H1 (cell line): ENCODE results near the gene SMIM24. TPM values are rescaled to one million over a fixed set of nuclear protein-coding genes. Genes with fewer than 3 reads are reported as not detected.

Experiments used
- CTCF ChIA-PET: fragments of 300-600 bp; sonication (Branson Sonifier 250); formaldehyde crosslinking; loops from one replicate; lab custom pipeline; 2021; ENCODE audit not compliant: partially characterized antibody; lab: Charles Lee
- POLR2A ChIA-PET: fragments of 300-600 bp; sonication (Branson Sonifier 250); formaldehyde crosslinking; loops from one replicate; lab custom pipeline; 2021; ENCODE audit warnings: inconsistent platforms; ENCODE audit not compliant: partially characterized antibody; lab: Charles Lee
- DNase-seq, 2 experiments: peaks; one replicate each; pipeline versions ENCODE4 v3.0.0 to v3.0.0-alpha.2; 2010 to 2022; ENCODE audit warnings: low spot score in 2 of 2, low read depth in 1 of 2, mixed read lengths in 1 of 2
- FAIRE-seq: peaks from 2 replicates; lab custom pipeline; 2011; peaks lifted over from hg19 to GRCh38; lab: Jason Lieb, UNC
- H2AFZ ChIP-seq: 2 replicates; pipeline ENCODE4 v1.8.1; 2012; ENCODE audit warnings: low read length, inconsistent platforms
- H2AK5ac ChIP-seq: 2 replicates; pipeline ENCODE4 v1.6.1; 2013; ENCODE audit warnings: low read depth, low read length
- H2BK120ac ChIP-seq: replicated peaks from 2 replicates; pipeline ENCODE3; 2013; ENCODE audit warnings: low read depth, low read length, inconsistent platforms
- H2BK12ac ChIP-seq: 2 replicates; pipeline ENCODE4 v1.6.1; 2013; ENCODE audit warnings: low read depth, low read length
- H2BK15ac ChIP-seq: 2 replicates; pipeline ENCODE4 v1.6.1; 2013; ENCODE audit warnings: low read length
- H2BK20ac ChIP-seq: 2 replicates; pipeline ENCODE4 v1.6.1; 2013; ENCODE audit warnings: low read length
- H2BK5ac ChIP-seq: 2 replicates; pipeline ENCODE4 v1.6.1; 2013; ENCODE audit warnings: low read depth, low read length
- H3K14ac ChIP-seq: 2 replicates; pipeline ENCODE4 v1.6.1; 2013; ENCODE audit warnings: inconsistent platforms; ENCODE audit not compliant: insufficient read length
- H3K18ac ChIP-seq: 2 replicates; pipeline ENCODE4 v1.6.1; 2013; ENCODE audit warnings: low read length; ENCODE audit errors: extremely low read depth
- H3K23ac ChIP-seq: 2 replicates; pipeline ENCODE4 v1.6.1; 2013; ENCODE audit warnings: inconsistent platforms; ENCODE audit not compliant: insufficient read length
- H3K23me2 ChIP-seq: 2 replicates; pipeline ENCODE4 v1.6.1; 2013; ENCODE audit warnings: low read depth, low read length
- H3K27ac ChIP-seq: 2 replicates; pipeline ENCODE4 v1.6.1; 2011; ENCODE audit warnings: low read depth, low read length, inconsistent platforms
- H3K27me3 ChIP-seq, 4 experiments: replicated peaks in 1 of 4; 1 replicate in 1 of 4; 2 replicates in 3 of 4; pipeline versions ENCODE4 v1.6.1 to v1.8.1; 2011 to 2013; ENCODE audit warnings: low read length in 3 of 4, mild to moderate bottlenecking in 3 of 4, inconsistent platforms in 2 of 4, mixed read lengths in 2 of 4, moderate library complexity in 1 of 4; ENCODE audit not compliant: control insufficient read depth in 3 of 4, insufficient read depth in 3 of 4; ENCODE audit errors: extremely low read depth in 1 of 4
- H3K36me3 ChIP-seq, 4 experiments: 2 replicates each; pipeline versions ENCODE4 v1.6.1 to v1.8.1; 2011 to 2013; ENCODE audit warnings: mild to moderate bottlenecking in 4 of 4, low read length in 3 of 4, moderate library complexity in 2 of 4, control low read depth in 1 of 4, inconsistent platforms in 1 of 4; ENCODE audit not compliant: insufficient read depth in 4 of 4, control insufficient read depth in 2 of 4
- H3K4ac ChIP-seq: replicated peaks from 2 replicates; pipeline ENCODE3; 2013; ENCODE audit warnings: low read length, low read depth, mixed read lengths, inconsistent platforms; ENCODE audit not compliant: insufficient read length
- H3K4me1 ChIP-seq, 4 experiments: replicated peaks in 1 of 4; 1 replicate in 1 of 4; 2 replicates in 3 of 4; pipeline versions ENCODE4 v1.6.1 to v1.8.1; 2011 to 2013; ENCODE audit warnings: low read length in 3 of 4, inconsistent platforms in 2 of 4, mixed read lengths in 1 of 4; ENCODE audit not compliant: insufficient read depth in 4 of 4, control insufficient read depth in 3 of 4
- H3K4me2 ChIP-seq, 2 experiments: 2 replicates each; pipeline versions ENCODE4 v1.6.1 to v1.8.1; 2011 to 2013; ENCODE audit warnings: low read depth in 2 of 2, low read length in 2 of 2, control low read depth in 1 of 2, inconsistent platforms in 1 of 2, mild to moderate bottlenecking in 1 of 2; ENCODE audit not compliant: insufficient read depth in 1 of 2
- H3K4me3 ChIP-seq, 4 experiments: fragments of 200-600, 300-600 bp in 1 of 4; sonication (generic), shearing (Covaris generic), sonication (Bioruptor Twin) in 1 of 4; 2 replicates each; pipeline versions ENCODE4 v1.5.1 to v1.8.1; 2011 to 2016; ENCODE audit warnings: low read length in 4 of 4, low read depth in 3 of 4, control low read depth in 2 of 4, inconsistent platforms in 2 of 4, mild to moderate bottlenecking in 2 of 4, mixed read lengths in 1 of 4, moderate library complexity in 1 of 4; ENCODE audit not compliant: insufficient read depth in 2 of 4; ENCODE audit errors: extremely low read depth in 1 of 4
- H3K56ac ChIP-seq: replicated peaks from 2 replicates; pipeline ENCODE3; 2013; ENCODE audit warnings: low read depth, mild to moderate bottlenecking, mixed read lengths, low read length, inconsistent platforms; ENCODE audit not compliant: insufficient read length
- H3K79me1 ChIP-seq: 2 replicates; pipeline ENCODE4 v1.6.1; 2013; ENCODE audit warnings: low read depth, low read length, control low read depth
- H3K79me2 ChIP-seq, 2 experiments: 2 replicates each; pipeline versions ENCODE4 v1.6.1 to v1.8.1; 2012 to 2013; ENCODE audit warnings: low read length in 2 of 2, mild to moderate bottlenecking in 2 of 2, inconsistent platforms in 1 of 2; ENCODE audit not compliant: insufficient read depth in 2 of 2, control insufficient read depth in 1 of 2
- H3K9ac ChIP-seq, 4 experiments: replicated peaks in 1 of 4; 1 replicate in 1 of 4; 2 replicates in 3 of 4; pipeline versions ENCODE4 v1.6.1 to v1.8.1; 2011 to 2013; ENCODE audit warnings: low read depth in 3 of 4, low read length in 3 of 4, control low read depth in 2 of 4, mild to moderate bottlenecking in 2 of 4, moderate library complexity in 2 of 4, inconsistent platforms in 1 of 4; ENCODE audit errors: extremely low read depth in 1 of 4
- H3K9me3 ChIP-seq, 2 experiments: 2 replicates each; pipeline versions ENCODE4 v1.6.1 to v1.8.1; 2012 to 2013; ENCODE audit warnings: mild to moderate bottlenecking in 2 of 2, moderate library complexity in 2 of 2, control low read depth in 1 of 2, inconsistent platforms in 1 of 2, low read depth in 1 of 2, low read length in 1 of 2, mixed read lengths in 1 of 2; ENCODE audit not compliant: insufficient read depth in 2 of 2
- H4K20me1 ChIP-seq, 2 experiments: replicated peaks in 1 of 2; 2 replicates each; pipeline versions ENCODE3 to v1.8.1; 2011 to 2013; ENCODE audit warnings: inconsistent platforms in 2 of 2, low read length in 2 of 2, mild to moderate bottlenecking in 1 of 2; ENCODE audit not compliant: insufficient read depth in 2 of 2, control insufficient read depth in 1 of 2
- H4K5ac ChIP-seq: 2 replicates; pipeline ENCODE4 v1.6.1; 2013; ENCODE audit warnings: low read length, low read depth, mixed read lengths, inconsistent platforms; ENCODE audit not compliant: insufficient read length
- H4K8ac ChIP-seq: 2 replicates; pipeline ENCODE4 v1.8.0; 2013; ENCODE audit warnings: mild to moderate bottlenecking, moderate library complexity, low read length, inconsistent platforms; ENCODE audit not compliant: insufficient read depth; ENCODE audit errors: extremely low read depth
- H4K91ac ChIP-seq: replicated peaks from 2 replicates; pipeline ENCODE3; 2013; ENCODE audit warnings: low read length, mixed read lengths, inconsistent platforms; ENCODE audit not compliant: insufficient read length
- ASH2L ChIP-seq: fragments of 200-600, 300-600 bp; sonication (generic); IDR thresholded peaks from one replicate; pipeline ENCODE4 v1.7.1; 2017; ENCODE audit warnings: low read length
- CHD1 ChIP-seq: IDR thresholded peaks from 2 replicates; pipeline ENCODE4 v1.6.1; 2012; ENCODE audit warnings: low read depth, low read length, improper control_type of control experiment
- JUN ChIP-seq: IDR thresholded peaks from 2 replicates; pipeline ENCODE4 v1.6.1; 2011; ENCODE audit warnings: low read depth, mild to moderate bottlenecking, improper control_type of control experiment, low read length
- MAFK ChIP-seq: IDR thresholded peaks from 2 replicates; pipeline ENCODE4 v1.6.1; 2012; ENCODE audit warnings: low read depth, mild to moderate bottlenecking, improper control_type of control experiment, low read length
- NANOG ChIP-seq: IDR thresholded peaks from 2 replicates; pipeline ENCODE4 v1.6.1; 2011; ENCODE audit warnings: low read length, low read depth, mild to moderate bottlenecking, inconsistent platforms; ENCODE audit not compliant: insufficient read depth, poor library complexity, severe bottlenecking
- NRF1 ChIP-seq: IDR thresholded peaks from 2 replicates; pipeline ENCODE4 v1.6.1; 2011; ENCODE audit warnings: mild to moderate bottlenecking, low read depth, low read length, improper control_type of control experiment
- PHF8 ChIP-seq: fragments of 200-600 bp; sonication (generic); conservative IDR thresholded peaks from 2 replicates; pipeline ENCODE4 v1.7.1; 2012; ENCODE audit warnings: low read depth, mild to moderate bottlenecking, inconsistent platforms, low read length, moderate library complexity
- POLR2A ChIP-seq, 2 experiments: IDR thresholded peaks; 1 replicate in 1 of 2; 2 replicates in 1 of 2; pipeline ENCODE4 v1.6.1; 2011; ENCODE audit warnings: low read depth in 2 of 2, low read length in 2 of 2, mild to moderate bottlenecking in 2 of 2; ENCODE audit errors: control extremely low read depth in 1 of 2
- RNF2 ChIP-seq: fragments of 200-900, 300-1000 bp; sonication (generic); IDR thresholded peaks from 2 replicates; pipeline ENCODE4 v1.7.1; 2016; ENCODE audit warnings: borderline replicate concordance, low read depth, mild to moderate bottlenecking, antibody characterized with exemption, low read length; ENCODE audit not compliant: poor library complexity, severe bottlenecking; ENCODE audit errors: missing control alignments
- TCF12 ChIP-seq: IDR thresholded peaks from 2 replicates; pipeline ENCODE4 v1.6.1; 2011; ENCODE audit warnings: low read depth, mild to moderate bottlenecking, low read length
- TEAD4 ChIP-seq: IDR thresholded peaks from 2 replicates; pipeline ENCODE4 v1.6.1; 2012; ENCODE audit warnings: low read depth, low read length, inconsistent platforms, mixed read lengths
- WGBS, 2 experiments: shearing (Covaris generic) in 1 of 2; methylation state at CpG; one replicate each; pipeline versions ENCODE4 v1.1.6 to v1.1.7; 2013 to 2015; ENCODE audit warnings: low lambda C conversion rate in 2 of 2, mixed read lengths in 2 of 2, inconsistent platforms in 1 of 2, low coverage in 1 of 2, missing lambda C conversion rate in 1 of 2; ENCODE audit not compliant: insufficient replicate concordance in 2 of 2, insufficient coverage in 1 of 2, insufficient read length in 1 of 2; ENCODE audit errors: extremely low coverage in 1 of 2, missing lambda C conversion rate in 1 of 2; 5-methylcytosine and 5-hydroxymethylcytosine counted together
- polyA plus RNA-seq, 7 experiments: library from polyadenylated mRNA; depleted of rRNA in 3 of 7; stranded (reverse) in 5 of 7; unstranded in 2 of 7; fragments of >200 nt in 5 of 7; fragments of 200-250 nt in 2 of 7; gene quantifications; 1 replicate in 5 of 7; 2 replicates in 1 of 7; 4 replicates in 1 of 7; pipeline versions ENCODE4 v1.2.1 to v1.2.3, GENCODE V29; 2011 to 2013; ENCODE audit warnings: missing spikeins in 2 of 7, mixed read lengths in 2 of 7
- total RNA-seq: library from RNA; stranded (reverse); fragmentation: NEBNext Ultra II Directional; extraction: Animal tissue kit (Norgen Biotek cat#: 25700); gene quantifications from 2 replicates; pipeline ENCODE4 v1.2.1, GENCODE V29; 2021
- TF ChIP-seq, protein P1 (sequence below): IDR thresholded peaks from 2 replicates; pipeline ENCODE4 v1.6.1; 2011; ENCODE audit warnings: low read depth, mild to moderate bottlenecking, low read length; ENCODE audit not compliant: insufficient read depth
- TF ChIP-seq, protein P2 (sequence below): IDR thresholded peaks from 2 replicates; pipeline ENCODE4 v1.6.1; 2012; ENCODE audit warnings: inconsistent platforms

Gene SMIM24
- total and polyA plus RNA-seq, 2 of the 8 experiments (the other 6 are each of a cell fraction or from before 2014, with no cell fraction given): 3.8 to 4.5 TPM

DNA sequence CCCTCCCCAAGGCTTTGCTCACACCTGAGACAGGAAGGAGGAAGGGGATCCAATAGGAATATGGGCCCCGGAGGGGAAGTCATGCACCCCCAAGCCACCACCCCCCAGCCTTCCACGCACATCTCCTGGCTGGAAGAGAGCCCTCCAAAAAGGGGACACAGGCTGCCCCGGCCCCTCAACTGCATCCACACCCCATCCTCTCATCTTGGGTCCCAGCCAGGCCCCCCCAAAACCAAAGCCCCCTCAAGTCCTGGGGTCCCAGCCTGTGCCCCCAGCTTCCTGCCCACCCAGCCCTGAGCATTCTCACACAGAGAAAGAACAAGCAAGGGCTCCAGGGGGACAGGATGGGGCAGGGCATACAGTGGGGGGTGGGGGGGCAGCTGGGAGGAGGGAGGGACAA lies 12.1 kb downstream of the SMIM24 start:
- Histone ChIP-seq H2BK20ac (no peak overlapping the region), H3K14ac (no peak overlapping the region), H2BK5ac (no peak overlapping the region), H3K4me3 (no peak overlapping the region), H2BK120ac (no peak overlapping the region), H3K9ac (no peak overlapping the region), H3K36me3 (no peaks in the 10 kb centered on the region; a peak in 1 of 8 replicates), H3K23ac (no peak overlapping the region), H3K18ac (no peak overlapping the region), H3K4me1 (peaks cover 0 to 3% (median 1%) of the 10 kb centered on the region in 4 experiments; a peak in 4 of 7 replicates), H3K23me2 (peaks cover 5% of the 10 kb centered on the region; the same call in 1 of the 2 replicates), H3K27ac (no peak overlapping the region), H4K5ac (no peak overlapping the region), H3K79me1 (no peaks in the 10 kb centered on the region), H3K4ac (no peak overlapping the region), H4K91ac (no peak overlapping the region), H3K79me2 (no peaks in the 10 kb centered on the region), H3K9me3 (peaks cover 6 to 10% of the 10 kb centered on the region in 2 experiments; a peak in 3 of 4 replicates), H2BK15ac (no peak overlapping the region), H2AFZ (no peak overlapping the region), H4K20me1 (no peaks in the 10 kb centered on the region), H4K8ac (no peak overlapping the region), H3K27me3 (peaks cover 10 to 42% (median 31%) of the 10 kb centered on the region in 4 experiments), H3K56ac (no peak overlapping the region), H3K4me2 (no peak overlapping the region), H2AK5ac (no peak overlapping the region), H2BK12ac (no peak overlapping the region)
- ChIA-PET POLR2A (no interaction called here), CTCF (interaction anchor here (3.5 to 6.8 kb wide), 5 partner anchors 15 to 141 kb away, joined by 17 to 97 read pairs (median 27); partner anchors contain the start of genes SMIM24 and SMIM44)
- DNase-seq: no peak
- WGBS, 2 experiments: 80% methylated on average over 1 of the region's 3 CpGs; no CpG with 5 or more reads in 1 of the 2 experiments
- no peak for FAIRE-seq
- TF ChIP-seq POLR2A (IDR thresholded peaks at IDR 0.05; ENCODE audit: control extremely low read depth in 1 of 2, low read depth in 2 of 2, low read length in 2 of 2) (no peak), NRF1 (no peak), CHD1 (no peak), RNF2 (no peak), MAFK (no peak), ASH2L (no peak), TCF12 (no peak), PHF8 (no peak), TEAD4 (no peak), JUN (no peak), NANOG (no peak)
- TF ChIP-seq, protein P1, sequence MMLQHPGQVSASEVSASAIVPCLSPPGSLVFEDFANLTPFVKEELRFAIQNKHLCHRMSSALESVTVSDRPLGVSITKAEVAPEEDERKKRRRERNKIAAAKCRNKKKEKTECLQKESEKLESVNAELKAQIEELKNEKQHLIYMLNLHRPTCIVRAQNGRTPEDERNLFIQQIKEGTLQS: no peak
- TF ChIP-seq, protein P2, sequence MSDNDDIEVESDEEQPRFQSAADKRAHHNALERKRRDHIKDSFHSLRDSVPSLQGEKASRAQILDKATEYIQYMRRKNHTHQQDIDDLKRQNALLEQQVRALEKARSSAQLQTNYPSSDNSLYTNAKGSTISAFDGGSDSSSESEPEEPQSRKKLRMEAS: no peak
